Fibroblast of pulmonary artery (primary cell): ENCODE data around the gene ZNF699.

Source experiments
- DNase-seq: peaks from one replicate; pipeline ENCODE4 v3.0.0-alpha.2; 2010; ENCODE audit warnings: low read depth
- H3K4me3 ChIP-seq: replicated peaks from 2 replicates; pipeline ENCODE4 v1.5.1; 2011; ENCODE audit warnings: low read depth, mild to moderate bottlenecking, control low read depth, low read length, moderate library complexity
- CTCF ChIP-seq: IDR thresholded peaks from 2 replicates; pipeline ENCODE4 v1.5.1; 2011; ENCODE audit warnings: mild to moderate bottlenecking, control low read depth, low read length, inconsistent platforms; ENCODE audit errors: missing control alignments

Gene ZNF699

GRCh38 chr19:9309139-9309973, at the start of gene ZNF699:
ZNF699 (minus strand) TSS chr19:9309838; CDS start chr19:9305119, 4,719 bp downstream.
- TF ChIP-seq CTCF, result no peak
- peak within 1 kb of the TSS; percentile 77 for H3K4me3 ChIP-seq
- peak; percentile 98 for DNase-seq

GRCh38 chr19:9354651-9355050, 45.0 kb upstream of the ZNF699 start:
- no peak for TF ChIP-seq CTCF
- no peak for DNase-seq

GRCh38 chr19:9353011-9353410, 43.4 kb upstream of the ZNF699 start:
- no peak overlapping the region for H3K4me3 ChIP-seq
- no peak for TF ChIP-seq CTCF
- DNase-seq, result no peak

More at GRCh38 chr19:9354651-9355050, 45.0 kb upstream of the ZNF699 start:
- H3K4me3 ChIP-seq, result no peak overlapping the region

GRCh38 chr19:9352505-9352904, 42.9 kb upstream of the ZNF699 start:
- TF ChIP-seq CTCF, result no peak
- H3K4me3 ChIP-seq, result no peak overlapping the region
- DNase-seq, result no peak

- no peak overlapping the region for H3K4me3 ChIP-seq
- TF ChIP-seq CTCF, result no peak
- no peak for DNase-seq
These were observed 39.0 kb upstream of the ZNF699 start for GRCh38 chr19:9348671-9349070.

GRCh38 chr19:9348253-9348652, 38.6 kb upstream of the ZNF699 start:
- no peak for TF ChIP-seq CTCF
- DNase-seq, result no peak
- H3K4me3 ChIP-seq, result no peak overlapping the region

GRCh38 chr19:9345005-9345404, 35.4 kb upstream of the ZNF699 start:
- no peak for TF ChIP-seq CTCF
- no peak overlapping the region for H3K4me3 ChIP-seq

More at GRCh38 chr19:9345005-9345404, 35.4 kb upstream of the ZNF699 start:
- no peak for DNase-seq
